ENCODE results near the gene TMED3. TPM values are rescaled to one million over a fixed set of nuclear protein-coding genes. Genes with fewer than 3 reads are reported as not detected.

Gene TMED3
- total RNA-seq, 1 experiment from 2014 or later, result 51.6 TPM

DNA sequence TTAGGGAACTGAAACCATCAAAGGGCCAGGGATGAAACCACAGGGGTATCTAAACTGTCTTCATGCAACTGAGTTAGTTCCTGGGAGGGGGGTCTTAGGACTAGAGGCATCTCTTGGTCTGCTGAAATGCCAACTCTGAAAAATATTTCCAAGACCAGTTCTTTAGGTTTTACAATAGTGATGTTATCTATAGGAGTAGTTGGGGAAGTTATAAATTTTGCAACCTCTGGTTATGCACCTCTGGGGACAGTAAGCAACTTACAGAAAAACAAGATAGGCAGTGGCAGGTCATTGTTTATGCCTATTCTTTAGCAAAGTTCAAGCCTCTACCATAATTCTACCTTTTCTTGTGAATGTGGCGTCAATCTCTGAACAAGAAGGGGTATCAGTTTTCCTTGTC, 60.7 kb downstream of the TMED3 start:
- Histone ChIP-seq H3K4me3 (ENCODE audit: low read depth, low read length, poor library complexity, severe bottlenecking) (no peak overlapping the region), H3K36me3 (ENCODE audit: insufficient read depth, low read length, poor library complexity, severe bottlenecking) (no peaks in the 10 kb centered on the region), H3K9me3 (ENCODE audit: low read depth, low read length, poor library complexity, severe bottlenecking) (no peaks in the 10 kb centered on the region), H3K27me3 (replicated peaks; ENCODE audit: insufficient read depth, low read depth, low read length, poor library complexity) (no peaks in the 10 kb centered on the region), H3K4me1 (ENCODE audit: insufficient read depth, low read length, poor library complexity, severe bottlenecking) (no peaks in the 10 kb centered on the region), H3K27ac (ENCODE audit: low read depth, low read length, poor library complexity, severe bottlenecking) (no peak overlapping the region)
- no peak for DNase-seq (ENCODE audit: low spot score)
- POLR2A ChIA-PET (ENCODE audit: low non-redundant PET), result no interaction called here
- TF ChIP-seq, protein P1, sequence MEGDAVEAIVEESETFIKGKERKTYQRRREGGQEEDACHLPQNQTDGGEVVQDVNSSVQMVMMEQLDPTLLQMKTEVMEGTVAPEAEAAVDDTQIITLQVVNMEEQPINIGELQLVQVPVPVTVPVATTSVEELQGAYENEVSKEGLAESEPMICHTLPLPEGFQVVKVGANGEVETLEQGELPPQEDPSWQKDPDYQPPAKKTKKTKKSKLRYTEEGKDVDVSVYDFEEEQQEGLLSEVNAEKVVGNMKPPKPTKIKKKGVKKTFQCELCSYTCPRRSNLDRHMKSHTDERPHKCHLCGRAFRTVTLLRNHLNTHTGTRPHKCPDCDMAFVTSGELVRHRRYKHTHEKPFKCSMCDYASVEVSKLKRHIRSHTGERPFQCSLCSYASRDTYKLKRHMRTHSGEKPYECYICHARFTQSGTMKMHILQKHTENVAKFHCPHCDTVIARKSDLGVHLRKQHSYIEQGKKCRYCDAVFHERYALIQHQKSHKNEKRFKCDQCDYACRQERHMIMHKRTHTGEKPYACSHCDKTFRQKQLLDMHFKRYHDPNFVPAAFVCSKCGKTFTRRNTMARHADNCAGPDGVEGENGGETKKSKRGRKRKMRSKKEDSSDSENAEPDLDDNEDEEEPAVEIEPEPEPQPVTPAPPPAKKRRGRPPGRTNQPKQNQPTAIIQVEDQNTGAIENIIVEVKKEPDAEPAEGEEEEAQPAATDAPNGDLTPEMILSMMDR (conservative IDR thresholded peaks at IDR 0.05; ENCODE audit: low read depth, low read length), result no peak
- TF ChIP-seq EZH2 (IDR thresholded peaks at IDR 0.05; ENCODE audit: borderline replicate concordance, low read depth, low read length, poor library complexity, severe bottlenecking), result no peak
- intact Hi-C loops (cut with micrococcal nuclease; ENCODE audit: unreplicated experiment), result no loop called here
- BruUV-seq (replicated peaks), result no TSS peak
- CTCF ChIA-PET, result no interaction called here

DNA sequence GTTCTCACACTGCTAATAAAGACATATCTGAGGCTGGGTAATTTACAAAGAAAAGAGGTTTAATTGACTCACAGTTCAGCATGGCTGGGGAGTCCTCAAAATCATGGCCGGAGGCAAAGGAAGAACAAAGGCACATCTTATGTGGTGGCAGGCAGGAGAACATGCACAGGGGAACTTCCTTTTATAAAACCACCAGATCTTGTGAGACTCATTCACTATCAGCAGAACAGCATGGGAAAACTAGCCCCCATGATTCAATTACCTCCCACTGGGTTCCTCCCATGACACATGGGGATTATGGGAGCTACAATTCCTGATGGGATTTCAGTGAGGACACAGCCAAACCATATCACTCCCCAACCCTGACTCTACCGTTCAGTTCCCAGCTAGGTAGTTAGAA, 61.5 kb downstream of the TMED3 start:
- no peaks in the 10 kb centered on the region for H3K4me1 ChIP-seq (ENCODE audit: insufficient read depth, low read length, poor library complexity, severe bottlenecking)
- H3K9me3 ChIP-seq (ENCODE audit: low read depth, low read length, poor library complexity, severe bottlenecking), result no peaks in the 10 kb centered on the region
- intact Hi-C loops (cut with micrococcal nuclease; ENCODE audit: unreplicated experiment), result no loop called here
- no TSS peak for BruUV-seq (replicated peaks)
- DNase-seq (ENCODE audit: low spot score), result no peak
- POLR2A ChIA-PET (ENCODE audit: low non-redundant PET), result no interaction called here
- H3K27ac ChIP-seq (ENCODE audit: low read depth, low read length, poor library complexity, severe bottlenecking), result no peak overlapping the region
- H3K36me3 ChIP-seq (ENCODE audit: insufficient read depth, low read length, poor library complexity, severe bottlenecking), result no peaks in the 10 kb centered on the region
- no peaks in the 10 kb centered on the region for H3K27me3 ChIP-seq (replicated peaks; ENCODE audit: insufficient read depth, low read depth, low read length, poor library complexity)
- TF ChIP-seq EZH2 (IDR thresholded peaks at IDR 0.05; ENCODE audit: borderline replicate concordance, low read depth, low read length, poor library complexity, severe bottlenecking), result no peak
- CTCF ChIA-PET, result no interaction called here
- H3K4me3 ChIP-seq (ENCODE audit: low read depth, low read length, poor library complexity, severe bottlenecking), result no peak overlapping the region

Other genes starting within 250 kb of the TMED3 start
- 0.42 and 0.73 TPM in 2 replicates for gene RASGRF1, start 220.3 kb upstream of the TMED3 start, total RNA-seq (2021)
- gene ANKRD34C, start 28.4 kb upstream of the TMED3 start, total RNA-seq (2021), result not detected in 2 replicates
- 1.2 and 1.6 TPM in 2 replicates for gene MINAR1, start 121.2 kb downstream of the TMED3 start, total RNA-seq (2021)